Keratinocyte (primary cell): ENCODE results near the gene WBP1. TPM values are rescaled to one million over a fixed set of nuclear protein-coding genes. Genes with fewer than 3 reads are reported as not detected.

ENCODE experiments used
- DNase-seq: peaks from one replicate; pipeline ENCODE4 v3.0.0-alpha.2; 2011; ENCODE audit warnings: low read depth, missing footprints, low spot score
- FAIRE-seq: peaks from 2 replicates; lab custom pipeline; 2011; peaks lifted over from hg19 to GRCh38; lab: Jason Lieb, UNC
- H2AFZ ChIP-seq: 2 replicates; pipeline ENCODE4 v1.6.0; 2012; ENCODE audit warnings: low read length, control low read depth, inconsistent platforms; ENCODE audit not compliant: control insufficient read depth
- H3K27ac ChIP-seq: 2 replicates; pipeline ENCODE4 v1.5.1; 2011; ENCODE audit warnings: low read length; ENCODE audit not compliant: control insufficient read depth, insufficient read depth
- H3K27me3 ChIP-seq: 3 replicates; pipeline ENCODE4 v1.6.0; 2011; ENCODE audit warnings: low read length; ENCODE audit not compliant: control insufficient read depth, insufficient read depth; ENCODE audit errors: extremely low read depth
- H3K36me3 ChIP-seq, 2 experiments: 2 replicates in 1 of 2; 3 replicates in 1 of 2; pipeline ENCODE4 v1.5.1; 2011; ENCODE audit warnings: low read length in 2 of 2, mild to moderate bottlenecking in 1 of 2; ENCODE audit not compliant: control insufficient read depth in 2 of 2, insufficient read depth in 2 of 2; ENCODE audit errors: extremely low read depth in 1 of 2
- H3K4me1 ChIP-seq: 3 replicates; pipeline ENCODE4 v1.5.1; 2011; ENCODE audit warnings: low read length; ENCODE audit not compliant: control insufficient read depth, insufficient read depth; ENCODE audit errors: extremely low read depth
- H3K4me2 ChIP-seq: 3 replicates; pipeline ENCODE4 v1.6.0; 2011; ENCODE audit warnings: low read depth, low read length; ENCODE audit not compliant: control insufficient read depth, insufficient read depth; ENCODE audit errors: extremely low read depth
- H3K4me3 ChIP-seq, 3 experiments: fragments of 200-600 bp in 1 of 3; sonication (generic) in 1 of 3; 2 replicates in 2 of 3; 3 replicates in 1 of 3; pipeline ENCODE4 v1.5.1; 2011 to 2016; ENCODE audit warnings: low read length in 3 of 3, mild to moderate bottlenecking in 3 of 3, control low read depth in 2 of 3, inconsistent platforms in 1 of 3, low read depth in 1 of 3, mixed read lengths in 1 of 3, mixed run types in 1 of 3, moderate library complexity in 1 of 3; ENCODE audit not compliant: control insufficient read depth in 2 of 3, insufficient read depth in 2 of 3; ENCODE audit errors: extremely low read depth in 1 of 3
- H3K79me2 ChIP-seq: 2 replicates; pipeline ENCODE4 v1.6.0; 2012; ENCODE audit warnings: low read length; ENCODE audit not compliant: control insufficient read depth, insufficient read depth
- H3K9ac ChIP-seq: 3 replicates; pipeline ENCODE4 v1.6.0; 2011; ENCODE audit warnings: low read length; ENCODE audit not compliant: control insufficient read depth, insufficient read depth; ENCODE audit errors: extremely low read depth
- H3K9me1 ChIP-seq: 3 replicates; pipeline ENCODE4 v1.6.0; 2011; ENCODE audit warnings: low read length; ENCODE audit not compliant: control insufficient read depth, insufficient read depth; ENCODE audit errors: extremely low read depth
- H3K9me3 ChIP-seq: 2 replicates; pipeline ENCODE4 v1.5.1; 2012; ENCODE audit warnings: low read depth, low read length; ENCODE audit not compliant: control insufficient read depth
- H4K20me1 ChIP-seq: 3 replicates; pipeline ENCODE4 v1.6.0; 2011; ENCODE audit warnings: low read length; ENCODE audit not compliant: control insufficient read depth, insufficient read depth; ENCODE audit errors: extremely low read depth
- EZH2 ChIP-seq: IDR thresholded peaks from one replicate; pipeline ENCODE4 v1.6.1; 2012; ENCODE audit warnings: inconsistent platforms, mild to moderate bottlenecking, low read length, moderate library complexity
- dilution Hi-C: fragments of 300-500 bp; cut with MboI; formaldehyde crosslinking; loops from one replicate; pipeline ENCODE4 v1.7.0; 2020; ENCODE audit warnings: low sequenced_read_pairs; ENCODE audit not compliant: extremely low pct_ligation_motif_present
- polyA plus RNA-seq, 5 experiments: library from polyadenylated mRNA; depleted of rRNA in 3 of 5; stranded (reverse) in 3 of 5; stranded (forward) in 1 of 5; unstranded in 1 of 5; fragments of >200 nt; gene quantifications; 1 replicate in 1 of 5; 2 replicates in 3 of 5; 3 replicates in 1 of 5; pipeline versions ENCODE4 v1.2.1 to v1.2.3, GENCODE V29; 2011 to 2012; ENCODE audit warnings: missing spikeins in 2 of 5, low read depth in 1 of 5, low replicate concordance in 1 of 5
- TF ChIP-seq, protein P1 (sequence below), 3 experiments: IDR thresholded peaks in 1 of 3; conservative IDR thresholded peaks in 1 of 3; optimal IDR thresholded peaks in 1 of 3; 2 replicates in 2 of 3; 3 replicates in 1 of 3; pipeline versions ENCODE3 to v1.5.1; 2011; ENCODE audit warnings: low read length in 3 of 3, mild to moderate bottlenecking in 3 of 3, moderate library complexity in 2 of 3, control low read depth in 1 of 3, inconsistent platforms in 1 of 3; ENCODE audit not compliant: insufficient read depth in 2 of 3; ENCODE audit errors: extremely low read depth in 1 of 3

The WBP1 gene
- polyA plus RNA-seq, 1 donor (not counting 4 experiments of a cell fraction or from before 2014, with no cell fraction given), result 75.5 TPM

DNA sequence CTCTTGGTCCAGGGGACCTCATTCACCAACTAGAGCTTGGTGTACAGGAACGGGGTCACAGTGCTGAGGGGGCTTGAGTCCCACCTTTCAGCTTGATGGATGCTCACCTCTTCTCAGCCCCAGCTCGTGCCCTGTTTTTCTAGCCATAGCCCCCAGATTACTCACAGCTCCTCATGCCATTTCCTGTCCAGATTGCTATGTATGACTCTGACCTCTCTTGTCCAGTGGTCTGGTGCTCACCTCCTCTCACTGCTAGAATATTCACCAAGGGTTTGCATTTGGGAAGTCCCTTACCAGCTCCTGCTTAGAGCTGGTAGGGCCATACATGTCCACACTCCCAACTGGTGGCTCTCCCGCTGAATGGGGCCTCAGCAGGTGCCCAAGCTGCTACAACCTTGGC lies 35.3 kb downstream of the WBP1 start:
- H3K4me1 ChIP-seq, result peaks cover 13% of the 10 kb centered on the region
- no peak for TF ChIP-seq EZH2
- TF ChIP-seq, protein P1, sequence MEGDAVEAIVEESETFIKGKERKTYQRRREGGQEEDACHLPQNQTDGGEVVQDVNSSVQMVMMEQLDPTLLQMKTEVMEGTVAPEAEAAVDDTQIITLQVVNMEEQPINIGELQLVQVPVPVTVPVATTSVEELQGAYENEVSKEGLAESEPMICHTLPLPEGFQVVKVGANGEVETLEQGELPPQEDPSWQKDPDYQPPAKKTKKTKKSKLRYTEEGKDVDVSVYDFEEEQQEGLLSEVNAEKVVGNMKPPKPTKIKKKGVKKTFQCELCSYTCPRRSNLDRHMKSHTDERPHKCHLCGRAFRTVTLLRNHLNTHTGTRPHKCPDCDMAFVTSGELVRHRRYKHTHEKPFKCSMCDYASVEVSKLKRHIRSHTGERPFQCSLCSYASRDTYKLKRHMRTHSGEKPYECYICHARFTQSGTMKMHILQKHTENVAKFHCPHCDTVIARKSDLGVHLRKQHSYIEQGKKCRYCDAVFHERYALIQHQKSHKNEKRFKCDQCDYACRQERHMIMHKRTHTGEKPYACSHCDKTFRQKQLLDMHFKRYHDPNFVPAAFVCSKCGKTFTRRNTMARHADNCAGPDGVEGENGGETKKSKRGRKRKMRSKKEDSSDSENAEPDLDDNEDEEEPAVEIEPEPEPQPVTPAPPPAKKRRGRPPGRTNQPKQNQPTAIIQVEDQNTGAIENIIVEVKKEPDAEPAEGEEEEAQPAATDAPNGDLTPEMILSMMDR (optimal IDR thresholded peaks at IDR 0.05 in 1 of 3, IDR thresholded peaks at IDR 0.05 in 1 of 3, conservative IDR thresholded peaks at IDR 0.05 in 1 of 3; ENCODE audit: extremely low read depth in 1 of 3, insufficient read depth in 2 of 3, low read length in 3 of 3), result no peak
- no peak for FAIRE-seq
- no peak for DNase-seq
- H3K27ac ChIP-seq, result no peak overlapping the region
- no peak overlapping the region for H3K4me2 ChIP-seq
- dilution Hi-C loops, result no loop called here
- peaks cover 32 to 38% of the 10 kb centered on the region in 2 experiments for H3K36me3 ChIP-seq
- no peaks in the 10 kb centered on the region for H3K9me1 ChIP-seq
- peaks cover 4% of the 10 kb centered on the region for H3K79me2 ChIP-seq
- no peak overlapping the region for H2AFZ ChIP-seq
- H3K9me3 ChIP-seq, result no peaks in the 10 kb centered on the region
- no peak overlapping the region for H3K9ac ChIP-seq
- H3K27me3 ChIP-seq, result peaks cover 12% of the 10 kb centered on the region
- no peaks in the 10 kb centered on the region for H4K20me1 ChIP-seq
- no peak overlapping the region for H3K4me3 ChIP-seq

DNA sequence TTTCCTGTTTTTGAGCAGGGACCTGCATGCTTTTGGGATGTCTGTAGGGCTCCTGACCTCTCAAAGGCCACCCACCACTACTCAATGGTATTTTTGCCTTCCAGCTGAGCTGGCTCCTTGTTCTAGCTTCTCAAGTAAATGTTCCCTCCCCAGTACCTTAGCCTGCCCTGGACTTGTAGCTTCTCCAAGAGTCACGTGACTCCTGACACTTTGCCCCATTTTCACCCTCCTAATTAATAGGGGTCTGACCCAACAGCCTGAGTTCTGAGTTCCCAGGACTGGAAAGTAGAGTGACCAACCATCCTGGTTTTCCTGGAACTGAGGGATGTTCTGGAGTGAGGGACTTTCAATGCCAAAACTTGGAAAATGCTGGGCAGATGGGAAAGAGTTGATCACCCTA lies 37.2 kb downstream of the WBP1 start:
- H3K4me3 ChIP-seq, result no peak overlapping the region
- DNase-seq, result no peak
- no peak overlapping the region for H3K9ac ChIP-seq

More for the DNA sequence above, 37.2 kb downstream of the WBP1 start:
- Histone ChIP-seq H3K9me3 (no peaks in the 10 kb centered on the region), H3K27me3 (peaks cover 29% of the 10 kb centered on the region), H3K79me2 (no peaks in the 10 kb centered on the region), H3K27ac (no peak overlapping the region), H4K20me1 (no peaks in the 10 kb centered on the region), H3K4me2 (no peak overlapping the region), H3K36me3 (peaks cover 28 to 33% of the 10 kb centered on the region in 2 experiments), H3K4me1 (peaks cover 18% of the 10 kb centered on the region), H2AFZ (no peak overlapping the region), H3K9me1 (no peaks in the 10 kb centered on the region)
- dilution Hi-C loops, result no loop called here
- no peak for FAIRE-seq
- TF ChIP-seq, protein P1 (optimal IDR thresholded peaks at IDR 0.05 in 1 of 3, IDR thresholded peaks at IDR 0.05 in 1 of 3, conservative IDR thresholded peaks at IDR 0.05 in 1 of 3; ENCODE audit: extremely low read depth in 1 of 3, insufficient read depth in 2 of 3, low read length in 3 of 3), result no peak
- TF ChIP-seq EZH2, result no peak
